K562 (cell line): Measurements from ENCODE around the gene KRTAP2-4. TPM values are rescaled to one million over a fixed set of nuclear protein-coding genes. Genes with fewer than 3 reads are reported as not detected.

ENCODE experiments used
- ATAC-seq: fragments of 200-7000 bp; cut with Tn5 transposase; 3 replicates; pipeline ENCODE4 v1.9.1; 2020; ENCODE audit warnings: moderate library complexity
- BruUV-seq: library from RNA; stranded (reverse); fragments of 400-500 nt; replicated peaks from 2 replicates; lab custom pipeline; 2021; lab: Mats Ljungman, UMichigan
- CTCF ChIA-PET: fragments of 300-600 bp; formaldehyde crosslinking; extraction: SDS; loops from one replicate; lab custom pipeline; 2021; ENCODE audit warnings: low intra/inter-chr PET ratio; lab: Yijun Ruan, JAX
- POLR2A ChIA-PET: fragments of 300-600, 350-650 bp; sonication (Branson Sonifier 250); formaldehyde crosslinking; extraction: SDS; loops from one replicate; lab custom pipeline; 2021; ENCODE audit warnings: antibody characterized with exemption, inconsistent platforms; lab: Yijun Ruan, JAX
- DNase-seq, 4 experiments: peaks; one replicate each; pipeline versions ENCODE4 v3.0.0 to v3.0.0-alpha.2; 2011 to 2018; ENCODE audit warnings: low spot score in 3 of 4, mixed read lengths in 3 of 4; ENCODE audit errors: extremely low read depth in 1 of 4
- FAIRE-seq: peaks from 2 replicates; lab custom pipeline; 2011; peaks lifted over from hg19 to GRCh38; lab: Jason Lieb, UNC
- H2AFZ ChIP-seq: 2 replicates; pipeline ENCODE4 v1.6.0; 2011; ENCODE audit warnings: low read depth, low read length, control low read depth, inconsistent platforms
- H3K27ac ChIP-seq: fragments of 200-600 bp; 3 replicates; pipeline ENCODE4 v1.8.0; 2011; ENCODE audit warnings: low read depth, mild to moderate bottlenecking, control low read depth, inconsistent platforms, low read length, moderate library complexity, mixed read lengths; ENCODE audit errors: extremely low read depth
- H3K27me3 ChIP-seq, 2 experiments: fragments of 300-600 bp in 1 of 2; 2 replicates in 1 of 2; 3 replicates in 1 of 2; pipeline versions ENCODE4 v1.6.0 to v1.8.0; 2011; ENCODE audit warnings: inconsistent platforms in 2 of 2, low read length in 2 of 2, mild to moderate bottlenecking in 1 of 2, mixed read lengths in 1 of 2, moderate library complexity in 1 of 2; ENCODE audit not compliant: control insufficient read depth in 2 of 2, insufficient read depth in 2 of 2
- H3K36me3 ChIP-seq: fragments of 300-600 bp; 3 replicates; pipeline ENCODE4 v1.8.0; 2011; ENCODE audit warnings: mild to moderate bottlenecking, low read length, inconsistent platforms; ENCODE audit not compliant: control insufficient read depth, insufficient read depth
- H3K4me1 ChIP-seq, 2 experiments: fragments of 200-600 bp in 1 of 2; replicated peaks in 1 of 2; 2 replicates in 1 of 2; 3 replicates in 1 of 2; pipeline versions ENCODE4 v1.5.1 to v1.8.0; 2011; ENCODE audit warnings: inconsistent platforms in 2 of 2, low read length in 2 of 2, mild to moderate bottlenecking in 1 of 2, mixed read lengths in 1 of 2, moderate library complexity in 1 of 2; ENCODE audit not compliant: control insufficient read depth in 2 of 2, insufficient read depth in 2 of 2
- H3K4me2 ChIP-seq: 2 replicates; pipeline ENCODE4 v1.6.1; 2011; ENCODE audit warnings: low read length, control low read depth, inconsistent platforms, mixed read lengths; ENCODE audit not compliant: insufficient read depth
- H3K4me3 ChIP-seq: fragments of 200-600 bp; sonication (generic), shearing (Covaris generic); 2 replicates; pipeline ENCODE4 v1.5.1; 2016; ENCODE audit warnings: control low read depth, inconsistent platforms
- H3K79me2 ChIP-seq: fragments of 200-600 bp; 3 replicates; pipeline ENCODE4 v1.8.0; 2011; ENCODE audit warnings: low read length, inconsistent platforms; ENCODE audit not compliant: control insufficient read depth, insufficient read depth
- H3K9ac ChIP-seq, 2 experiments: 2 replicates each; pipeline versions ENCODE4 v1.6.0 to v1.6.1; 2011; ENCODE audit warnings: low read depth in 2 of 2, low read length in 2 of 2, control low read depth in 1 of 2, inconsistent platforms in 1 of 2, mild to moderate bottlenecking in 1 of 2, mixed read lengths in 1 of 2; ENCODE audit not compliant: insufficient read depth in 1 of 2
- H3K9me1 ChIP-seq: one replicate; pipeline ENCODE4 v1.6.0; 2011; ENCODE audit warnings: inconsistent platforms, mild to moderate bottlenecking, low read length, moderate library complexity; ENCODE audit not compliant: control insufficient read depth, insufficient read depth
- H3K9me3 ChIP-seq: replicated peaks from 2 replicates; pipeline ENCODE4 v1.5.1; 2011; ENCODE audit warnings: low read depth, low read length, inconsistent platforms; ENCODE audit not compliant: control insufficient read depth, insufficient read depth
- H4K20me1 ChIP-seq: replicated peaks from 2 replicates; pipeline ENCODE4 v1.6.1; 2011; ENCODE audit warnings: low read length, inconsistent platforms, mixed read lengths; ENCODE audit not compliant: control insufficient read depth, insufficient read depth
- CUX1 ChIP-seq: fragments of 200-800 bp; sonication (Bioruptor generic); IDR thresholded peaks from 2 replicates; pipeline ENCODE4 v1.6.1; 2016; ENCODE audit warnings: missing genetic modification characterization, missing compliant biosample characterization
- ETV1 ChIP-seq: fragments of 450-650 bp; conservative IDR thresholded peaks from 2 replicates; pipeline ENCODE4 v1.6.1; 2016; ENCODE audit warnings: missing genetic modification characterization, control low read depth, low read depth, missing compliant biosample characterization
- GABPA ChIP-seq: fragments of 200-800 bp; sonication (Bioruptor generic); conservative IDR thresholded peaks from 2 replicates; pipeline ENCODE4 v1.6.1; 2016; ENCODE audit warnings: low read depth, missing genetic modification characterization, missing compliant biosample characterization
- GATAD2B ChIP-seq: fragments of 450-650 bp; IDR thresholded peaks from 2 replicates; pipeline ENCODE4 v1.6.1; 2017; ENCODE audit warnings: mild to moderate bottlenecking, borderline replicate concordance
- HDAC3 ChIP-seq: fragments of 450-650 bp; IDR thresholded peaks from 2 replicates; pipeline ENCODE4 v1.6.1; 2018; ENCODE audit warnings: borderline replicate concordance, mild to moderate bottlenecking, moderate library complexity; ENCODE audit not compliant: partially characterized antibody
- NKRF ChIP-seq: fragments of 450-650 bp; IDR thresholded peaks from 2 replicates; pipeline ENCODE4 v1.6.1; 2016; ENCODE audit warnings: borderline replicate concordance
- THAP7 ChIP-seq: fragments of 250-450 bp; sonication (Bioruptor Pico); IDR thresholded peaks from 2 replicates; pipeline ENCODE4 v1.5.0; 2021
- ZFPM2 ChIP-seq: fragments of 250-450 bp; sonication (Bioruptor Pico); IDR thresholded peaks from 2 replicates; pipeline ENCODE4 v1.5.1; 2022; ENCODE audit warnings: mild to moderate bottlenecking
- WGBS: fragments of 100-300 bp; shearing (Covaris generic); methylation state at CpG from one replicate; pipeline ENCODE4 v1.1.6; 2016; ENCODE audit warnings: low coverage, mixed read lengths; ENCODE audit not compliant: insufficient coverage; ENCODE audit errors: missing lambda C conversion rate; 5-methylcytosine and 5-hydroxymethylcytosine counted together
- in situ Hi-C: fragments of 300-500 bp; cut with MboI; formaldehyde crosslinking; loops from 4 replicates; pipeline ENCODE4 v1.15.0; 2018; ENCODE audit warnings: inconsistent platforms, mixed read lengths
- intact Hi-C: fragments of 100-400 bp; cut with micrococcal nuclease; formaldehyde crosslinking; loops from 2 replicates; pipeline ENCODE4 v1.14.2; 2022
- polyA plus RNA-seq, 8 experiments: library from polyadenylated mRNA; depleted of rRNA in 4 of 8; stranded (reverse) in 5 of 8; unstranded in 3 of 8; fragments of >200 nt; fragmentation: Nextera tagmentation in 2 of 8; fragmentation: Illumina TruSeq in 1 of 8; extraction: Ambion mirVana in 2 of 8; extraction: Trizol in 1 of 8; gene quantifications; 2 replicates each; pipeline versions ENCODE4 v1.2.1 to v1.2.3, GENCODE V29; 2011 to 2014; ENCODE audit warnings: inconsistent platforms in 1 of 8, missing spikeins in 1 of 8
- total RNA-seq, 7 experiments: library from RNA; depleted of rRNA in 6 of 7; stranded (reverse); fragments of >200 nt in 6 of 7; fragmentation: Illumina TruSeq in 2 of 7; extraction: Trizol in 2 of 7; gene quantifications; 2 replicates each; pipeline versions ENCODE4 v1.2.1 to v1.2.3, GENCODE V29; 2011 to 2021; ENCODE audit warnings: low replicate concordance in 1 of 7
- TF ChIP-seq, protein P1 (sequence below): fragments of 450-650 bp; IDR thresholded peaks from 2 replicates; pipeline ENCODE4 v1.6.1; 2016; ENCODE audit warnings: antibody characterized with exemption

KRTAP2-4 gene
- total and polyA plus RNA-seq, 9 of the 15 experiments (the other 6 are each of a cell fraction or from before 2014, with no cell fraction given): not detected

DNA sequence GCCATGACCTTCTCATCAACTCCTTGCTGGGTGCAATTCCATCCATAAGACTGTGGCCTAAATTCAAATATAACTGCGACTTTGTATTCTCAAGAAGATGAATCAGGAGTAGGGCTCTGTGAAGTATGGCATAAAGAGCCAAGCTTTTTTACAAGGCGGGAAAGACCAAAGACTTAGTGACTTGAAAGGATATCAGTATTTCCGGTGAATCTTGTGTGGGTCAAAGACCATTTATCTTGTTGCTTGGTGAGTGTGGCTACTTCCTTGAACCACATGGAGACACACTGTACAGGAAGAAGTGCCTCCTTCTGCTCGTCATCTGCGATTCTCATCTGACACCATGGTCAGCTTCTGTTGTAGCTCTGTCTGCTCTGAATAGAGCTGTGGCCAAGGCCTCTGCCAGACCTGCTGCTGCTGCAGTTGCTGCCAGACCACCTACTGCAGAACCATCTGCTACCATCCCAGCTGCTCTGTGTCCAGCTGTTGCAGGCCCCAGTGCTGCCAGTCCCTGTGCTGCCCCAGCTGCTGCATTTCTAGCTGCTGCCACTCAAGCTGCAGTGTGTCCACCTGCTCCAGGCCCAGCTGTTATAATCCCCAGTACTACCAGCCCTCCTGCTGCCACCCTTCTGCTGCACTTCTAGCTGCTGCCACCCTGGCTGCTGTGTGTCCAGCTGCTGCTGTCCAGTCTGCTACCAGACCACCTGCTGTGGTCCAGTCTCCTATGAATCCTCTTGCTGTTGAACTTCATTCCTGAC, 6.1 kb upstream of the KRTAP2-4 start:
- FAIRE-seq (no peak), DNase-seq (no peak), ATAC-seq (no peak)
- no peaks in the 10 kb centered on the region for H4K20me1 ChIP-seq
- intact Hi-C loops (no loop called here), in situ Hi-C loops (no loop called here)
- no TSS peak for BruUV-seq
- 5% methylated on average over 5 of the region's 5 CpGs for WGBS
- H3K9ac ChIP-seq: no peak overlapping the region
- no peaks in the 10 kb centered on the region for H3K36me3 ChIP-seq
- CTCF ChIA-PET: no interaction called here
- no peak overlapping the region for H2AFZ ChIP-seq
- H3K79me2 ChIP-seq: no peaks in the 10 kb centered on the region
- H3K9me3 ChIP-seq: no peaks in the 10 kb centered on the region
- no peaks in the 10 kb centered on the region for H3K9me1 ChIP-seq
- no peak overlapping the region for H3K4me2 ChIP-seq
- peaks cover 0 to under 1% of the 10 kb centered on the region in 2 experiments; a peak in 1 of 5 replicates for H3K4me1 ChIP-seq
- H3K27me3 ChIP-seq: no peaks in the 10 kb centered on the region; a peak in 1 of 5 replicates
- no peak overlapping the region for H3K4me3 ChIP-seq
- no peak overlapping the region for H3K27ac ChIP-seq
- POLR2A ChIA-PET: interaction anchor here (0.6 to 0.8 kb wide), 3 partner anchors 34 to 366 kb away, joined by 3 to 4 read pairs (median 3); no protein-coding TSS in a partner anchor
- TF ChIP-seq THAP7 (no peak), HDAC3 (no peak), CUX1 (CRISPR knock-in tag) (no peak), ZFPM2 (CRISPR knock-in tag) (no peak), GABPA (peak; percentile 58), GATAD2B (no peak), NKRF (no peak), ETV1 (tag) (peak; percentile 40; the same call in 1 of the 2 replicates)
- TF ChIP-seq, protein P1, sequence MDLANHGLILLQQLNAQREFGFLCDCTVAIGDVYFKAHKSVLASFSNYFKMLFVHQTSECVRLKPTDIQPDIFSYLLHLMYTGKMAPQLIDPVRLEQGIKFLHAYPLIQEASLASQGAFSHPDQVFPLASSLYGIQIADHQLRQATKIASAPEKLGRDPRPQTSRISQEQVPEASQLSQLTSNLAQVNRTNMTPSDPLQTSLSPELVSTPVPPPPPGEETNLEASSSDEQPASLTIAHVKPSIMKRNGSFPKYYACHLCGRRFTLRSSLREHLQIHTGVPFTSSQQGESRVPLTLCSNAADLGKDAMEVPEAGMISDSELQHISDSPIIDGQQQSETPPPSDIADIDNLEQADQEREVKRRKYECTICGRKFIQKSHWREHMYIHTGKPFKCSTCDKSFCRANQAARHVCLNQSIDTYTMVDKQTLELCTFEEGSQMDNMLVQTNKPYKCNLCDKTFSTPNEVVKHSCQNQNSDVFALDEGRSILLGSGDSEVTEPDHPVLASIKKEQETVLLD: no peak
